ENCODE measurements around the gene PEPD.

DNA sequence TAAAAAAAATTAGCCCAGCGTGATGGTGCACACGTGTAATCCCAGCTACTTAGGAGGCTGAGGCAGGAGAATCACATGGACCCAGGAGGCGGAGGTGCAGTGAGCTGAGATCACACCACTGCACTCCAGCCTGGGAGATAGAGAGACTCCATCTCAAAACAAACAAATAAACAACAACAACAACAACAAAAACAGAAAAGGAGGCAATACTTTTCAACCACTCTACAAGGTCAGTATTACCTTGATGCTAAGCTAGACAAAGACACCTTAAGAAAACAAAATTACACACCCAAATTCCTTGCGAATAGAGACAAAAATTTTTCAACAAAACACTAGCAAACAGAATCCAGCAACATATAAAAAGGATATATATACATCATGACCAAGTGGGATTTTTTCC is 39.7 kb downstream of the PEPD start:
- no peak for TF ChIP-seq GATA3 (IDR thresholded peaks at IDR 0.05; ENCODE audit: low read depth, low read length)
- no peak for TF ChIP-seq GATA2 (IDR thresholded peaks at IDR 0.05; ENCODE audit: low read depth, low read length)

Measured in SH-SY5Y (cell line).